HepG2 (cell line): ENCODE measurements around the gene ZNF500. TPM values are rescaled to one million over a fixed set of nuclear protein-coding genes. Genes with fewer than 3 reads are reported as not detected.
A peak's percentile ranks its signal among the peaks of the same experiment; 100 is the strongest.

ENCODE experiments used
- AKAP8 ChIP-seq: sonication (generic); formaldehyde crosslinking; IDR thresholded peaks from 2 replicates; pipeline ENCODE4 v1.5.1; 2020; ENCODE audit warnings: mild to moderate bottlenecking, missing genetic modification reagents
- ARNT2 ChIP-seq: sonication (generic); formaldehyde crosslinking; IDR thresholded peaks from 2 replicates; pipeline ENCODE4 v1.8.0; 2022; ENCODE audit warnings: mild to moderate bottlenecking, low read depth, missing genetic modification reagents, moderate library complexity
- DR1 ChIP-seq: sonication (generic); formaldehyde crosslinking; IDR thresholded peaks from 2 replicates; pipeline ENCODE4 v1.8.0; 2021; ENCODE audit warnings: mild to moderate bottlenecking, missing genetic modification reagents, inconsistent platforms
- FOSL2 ChIP-seq: sonication (generic); formaldehyde crosslinking; IDR thresholded peaks from 2 replicates; pipeline ENCODE4 v1.4.0; 2020; ENCODE audit warnings: missing genetic modification reagents
- GATA4 ChIP-seq: sonication (generic); IDR thresholded peaks from 2 replicates; pipeline ENCODE4 v1.6.1; 2016; ENCODE audit warnings: antibody characterized with exemption, low read depth, borderline replicate concordance
- GTF2F1 ChIP-seq: fragments of 150-350 bp; IDR thresholded peaks from 2 replicates; pipeline ENCODE4 v1.6.1; 2014; ENCODE audit warnings: low read length
- MED13 ChIP-seq: sonication (generic); formaldehyde crosslinking; IDR thresholded peaks from 2 replicates; pipeline ENCODE4 v1.5.0; 2020; ENCODE audit warnings: missing genetic modification reagents
- NFE2 ChIP-seq: sonication (generic); formaldehyde crosslinking; IDR thresholded peaks from 2 replicates; pipeline ENCODE4 v1.4.0; 2020; ENCODE audit warnings: missing genetic modification reagents
- NFYC ChIP-seq: IDR thresholded peaks from 2 replicates; pipeline ENCODE4 v1.6.1; 2016; ENCODE audit warnings: missing genetic modification reagents, missing compliant biosample characterization
- PHF21A ChIP-seq: sonication (generic); formaldehyde crosslinking; IDR thresholded peaks from 2 replicates; pipeline ENCODE4 v1.5.0; 2020; ENCODE audit warnings: mild to moderate bottlenecking, missing genetic modification reagents
- PHF8 ChIP-seq: sonication (generic); formaldehyde crosslinking; IDR thresholded peaks from 2 replicates; pipeline ENCODE4 v1.5.0; 2020; ENCODE audit warnings: missing genetic modification reagents
- PLRG1 ChIP-seq: fragments of 450-650 bp; conservative IDR thresholded peaks from 2 replicates; pipeline ENCODE4 v1.6.1; 2016
- RFX1 ChIP-seq: fragments of 450-650 bp; IDR thresholded peaks from 2 replicates; pipeline ENCODE4 v1.6.1; 2017
- RXRB ChIP-seq: IDR thresholded peaks from 2 replicates; pipeline ENCODE4 v1.6.1; 2016; ENCODE audit warnings: borderline replicate concordance, missing genetic modification reagents, missing compliant biosample characterization
- SOX5 ChIP-seq: IDR thresholded peaks from 2 replicates; pipeline ENCODE4 v1.6.1; 2016; ENCODE audit warnings: borderline replicate concordance
- THYN1 ChIP-seq: sonication (generic); formaldehyde crosslinking; IDR thresholded peaks from 2 replicates; pipeline ENCODE4 v1.8.1; 2023; ENCODE audit warnings: low read depth, mild to moderate bottlenecking, moderate library complexity, missing genetic modification reagents, borderline replicate concordance
- ZBTB43 ChIP-seq: sonication (generic); formaldehyde crosslinking; conservative IDR thresholded peaks from 2 replicates; pipeline ENCODE4 v1.4.0; 2020; ENCODE audit warnings: missing genetic modification reagents
- ZNF224 ChIP-seq: sonication (generic); formaldehyde crosslinking; IDR thresholded peaks from 2 replicates; pipeline ENCODE4 v1.5.0; 2020; ENCODE audit warnings: mild to moderate bottlenecking, missing genetic modification reagents
- ZNF354B ChIP-seq: sonication (generic); formaldehyde crosslinking; IDR thresholded peaks from 2 replicates; pipeline ENCODE4 v1.8.0; 2022; ENCODE audit warnings: mild to moderate bottlenecking, missing genetic modification reagents
- ZNF619 ChIP-seq: sonication (generic); formaldehyde crosslinking; IDR thresholded peaks from 2 replicates; pipeline ENCODE4 v1.4.0; 2020; ENCODE audit warnings: mild to moderate bottlenecking, missing genetic modification reagents
- ZNF644 ChIP-seq: IDR thresholded peaks from 2 replicates; pipeline ENCODE4 v1.6.1; 2016; ENCODE audit warnings: low read depth
- ZNF761 ChIP-seq: sonication (generic); formaldehyde crosslinking; conservative IDR thresholded peaks from 2 replicates; pipeline ENCODE4 v1.4.0; 2020; ENCODE audit warnings: mild to moderate bottlenecking, missing genetic modification reagents
- ZNF792 ChIP-seq: IDR thresholded peaks from 2 replicates; pipeline ENCODE4 v1.6.1; 2016
- ZNF879 ChIP-seq: sonication (generic); formaldehyde crosslinking; IDR thresholded peaks from 2 replicates; pipeline ENCODE4 v1.8.1; 2023; ENCODE audit warnings: missing genetic modification reagents
- polyA plus RNA-seq, 8 experiments: library from polyadenylated mRNA; depleted of rRNA in 3 of 8; stranded (reverse) in 7 of 8; unstranded in 1 of 8; fragments of >200 nt; fragmentation: Illumina TruSeq in 4 of 8; extraction: Trizol in 4 of 8; gene quantifications; 2 replicates each; pipeline versions ENCODE4 v1.2.1 to v1.2.3, GENCODE V29; 2011 to 2016; ENCODE audit warnings: low read depth in 4 of 8, missing spikeins in 1 of 8, mixed read lengths in 1 of 8; ENCODE audit not compliant: insufficient read depth in 1 of 8
- total RNA-seq, 5 experiments: library from RNA; depleted of rRNA; stranded (reverse); fragments of >200 nt; fragmentation: Illumina TruSeq; extraction: Trizol; gene quantifications; 2 replicates each; pipeline ENCODE4 v1.2.3, GENCODE V29; 2016; ENCODE audit warnings: low read depth in 1 of 5
- TF ChIP-seq, protein P1 (sequence below): sonication (generic); formaldehyde crosslinking; IDR thresholded peaks from 2 replicates; pipeline ENCODE4 v1.4.0; 2020; ENCODE audit warnings: missing genetic modification reagents
- TF ChIP-seq, protein P2 (sequence below): sonication (generic); formaldehyde crosslinking; IDR thresholded peaks from 2 replicates; pipeline ENCODE4 v1.5.0; 2020; ENCODE audit warnings: mild to moderate bottlenecking, missing genetic modification reagents
- TF ChIP-seq, protein P3 (sequence below): sonication (generic); formaldehyde crosslinking; IDR thresholded peaks from 2 replicates; pipeline ENCODE4 v1.4.0; 2020; ENCODE audit warnings: missing genetic modification reagents, borderline replicate concordance

Gene ZNF500
- total and polyA plus RNA-seq, 2 of the 13 experiments (the other 11 are each of a cell fraction or from before 2014, with no cell fraction given), result 6.1 to 12.2 TPM

DNA sequence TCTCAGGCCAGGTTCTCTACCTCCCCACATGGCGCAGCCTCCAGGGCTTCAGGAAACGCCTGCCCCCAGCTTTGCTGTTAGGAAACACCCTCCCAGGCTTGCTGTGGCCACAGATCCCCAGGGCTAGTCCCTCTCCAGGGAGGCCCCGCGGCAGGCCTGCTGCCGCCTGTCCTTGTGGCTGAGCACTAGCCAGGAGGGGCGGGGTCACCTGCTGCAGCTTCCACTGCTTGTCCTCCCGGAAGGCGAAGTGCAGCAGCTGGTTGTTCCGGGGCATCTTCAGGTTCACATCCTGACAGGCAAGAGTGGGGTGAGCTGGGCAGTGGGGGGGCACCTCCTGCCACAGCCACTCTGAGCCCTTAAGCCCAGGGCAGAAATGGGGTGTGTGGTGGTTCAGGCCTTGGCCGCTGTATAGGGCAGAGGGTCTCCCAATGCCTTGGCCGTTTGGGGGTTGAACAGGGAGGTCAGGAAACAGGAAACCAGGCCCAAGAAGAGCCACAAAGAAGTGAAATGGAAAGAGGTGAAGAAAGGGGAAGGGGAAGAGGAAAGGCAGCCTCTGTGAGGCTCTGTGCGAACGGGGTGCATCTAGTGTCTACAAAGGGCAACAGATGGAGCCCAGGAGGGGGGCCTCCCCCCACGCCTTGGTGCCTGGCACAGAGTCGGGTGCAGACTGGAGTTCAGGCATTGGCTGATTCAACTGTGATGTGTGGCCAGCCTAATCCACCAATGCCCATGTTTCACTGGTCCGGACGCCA is 33.5 kb upstream of the ZNF500 start (continued):
- TF ChIP-seq THYN1 (CRISPR knock-in tag), result no peak
- no peak for TF ChIP-seq ZNF761 (CRISPR knock-in tag)
- no peak for TF ChIP-seq GTF2F1
- TF ChIP-seq SOX5, result no peak
- TF ChIP-seq FOSL2, result no peak
- no peak for TF ChIP-seq PHF21A
- no peak for TF ChIP-seq NFYC (CRISPR knock-in tag)
- no peak for TF ChIP-seq NFE2 (CRISPR knock-in tag)
- TF ChIP-seq PHF8 (CRISPR knock-in tag), result 0 out of 2 replicates have a peak, but pooled peaks have one; percentile 32
- TF ChIP-seq ZNF879 (CRISPR knock-in tag), result no peak
- TF ChIP-seq MED13 (CRISPR knock-in tag), result no peak
- no peak for TF ChIP-seq RXRB (CRISPR knock-in tag)
- no peak for TF ChIP-seq ZNF354B (CRISPR knock-in tag)
- TF ChIP-seq, protein P1, sequence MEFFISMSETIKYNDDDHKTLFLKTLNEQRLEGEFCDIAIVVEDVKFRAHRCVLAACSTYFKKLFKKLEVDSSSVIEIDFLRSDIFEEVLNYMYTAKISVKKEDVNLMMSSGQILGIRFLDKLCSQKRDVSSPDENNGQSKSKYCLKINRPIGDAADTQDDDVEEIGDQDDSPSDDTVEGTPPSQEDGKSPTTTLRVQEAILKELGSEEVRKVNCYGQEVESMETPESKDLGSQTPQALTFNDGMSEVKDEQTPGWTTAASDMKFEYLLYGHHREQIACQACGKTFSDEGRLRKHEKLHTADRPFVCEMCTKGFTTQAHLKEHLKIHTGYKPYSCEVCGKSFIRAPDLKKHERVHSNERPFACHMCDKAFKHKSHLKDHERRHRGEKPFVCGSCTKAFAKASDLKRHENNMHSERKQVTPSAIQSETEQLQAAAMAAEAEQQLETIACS (CRISPR knock-in tag), result no peak
- no peak for TF ChIP-seq RFX1
- no peak for TF ChIP-seq ZNF224 (CRISPR knock-in tag)
- TF ChIP-seq ZNF792, result no peak
- no peak for TF ChIP-seq ZNF619 (CRISPR knock-in tag)
- no peak for TF ChIP-seq DR1 (CRISPR knock-in tag)
- no peak for TF ChIP-seq PLRG1
- TF ChIP-seq AKAP8 (CRISPR knock-in tag), result no peak
- TF ChIP-seq, protein P2, sequence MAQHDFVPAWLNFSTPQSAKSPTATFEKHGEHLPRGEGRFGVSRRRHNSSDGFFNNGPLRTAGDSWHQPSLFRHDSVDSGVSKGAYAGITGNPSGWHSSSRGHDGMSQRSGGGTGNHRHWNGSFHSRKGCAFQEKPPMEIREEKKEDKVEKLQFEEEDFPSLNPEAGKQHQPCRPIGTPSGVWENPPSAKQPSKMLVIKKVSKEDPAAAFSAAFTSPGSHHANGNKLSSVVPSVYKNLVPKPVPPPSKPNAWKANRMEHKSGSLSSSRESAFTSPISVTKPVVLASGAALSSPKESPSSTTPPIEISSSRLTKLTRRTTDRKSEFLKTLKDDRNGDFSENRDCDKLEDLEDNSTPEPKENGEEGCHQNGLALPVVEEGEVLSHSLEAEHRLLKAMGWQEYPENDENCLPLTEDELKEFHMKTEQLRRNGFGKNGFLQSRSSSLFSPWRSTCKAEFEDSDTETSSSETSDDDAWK (CRISPR knock-in tag), result no peak
- no peak for TF ChIP-seq GATA4
- TF ChIP-seq, protein P3, sequence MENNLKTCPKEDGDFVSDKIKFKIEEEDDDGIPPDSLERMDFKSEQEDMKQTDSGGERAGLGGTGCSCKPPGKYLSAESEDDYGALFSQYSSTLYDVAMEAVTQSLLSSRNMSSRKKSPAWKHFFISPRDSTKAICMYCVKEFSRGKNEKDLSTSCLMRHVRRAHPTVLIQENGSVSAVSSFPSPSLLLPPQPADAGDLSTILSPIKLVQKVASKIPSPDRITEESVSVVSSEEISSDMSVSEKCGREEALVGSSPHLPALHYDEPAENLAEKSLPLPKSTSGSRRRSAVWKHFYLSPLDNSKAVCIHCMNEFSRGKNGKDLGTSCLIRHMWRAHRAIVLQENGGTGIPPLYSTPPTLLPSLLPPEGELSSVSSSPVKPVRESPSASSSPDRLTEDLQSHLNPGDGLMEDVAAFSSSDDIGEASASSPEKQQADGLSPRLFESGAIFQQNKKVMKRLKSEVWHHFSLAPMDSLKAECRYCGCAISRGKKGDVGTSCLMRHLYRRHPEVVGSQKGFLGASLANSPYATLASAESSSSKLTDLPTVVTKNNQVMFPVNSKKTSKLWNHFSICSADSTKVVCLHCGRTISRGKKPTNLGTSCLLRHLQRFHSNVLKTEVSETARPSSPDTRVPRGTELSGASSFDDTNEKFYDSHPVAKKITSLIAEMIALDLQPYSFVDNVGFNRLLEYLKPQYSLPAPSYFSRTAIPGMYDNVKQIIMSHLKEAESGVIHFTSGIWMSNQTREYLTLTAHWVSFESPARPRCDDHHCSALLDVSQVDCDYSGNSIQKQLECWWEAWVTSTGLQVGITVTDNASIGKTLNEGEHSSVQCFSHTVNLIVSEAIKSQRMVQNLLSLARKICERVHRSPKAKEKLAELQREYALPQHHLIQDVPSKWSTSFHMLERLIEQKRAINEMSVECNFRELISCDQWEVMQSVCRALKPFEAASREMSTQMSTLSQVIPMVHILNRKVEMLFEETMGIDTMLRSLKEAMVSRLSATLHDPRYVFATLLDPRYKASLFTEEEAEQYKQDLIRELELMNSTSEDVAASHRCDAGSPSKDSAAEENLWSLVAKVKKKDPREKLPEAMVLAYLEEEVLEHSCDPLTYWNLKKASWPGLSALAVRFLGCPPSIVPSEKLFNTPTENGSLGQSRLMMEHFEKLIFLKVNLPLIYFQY, result no peak
- no peak for TF ChIP-seq ARNT2 (CRISPR knock-in tag)
- TF ChIP-seq ZBTB43 (CRISPR knock-in tag), result no peak
- TF ChIP-seq ZNF644 (CRISPR knock-in tag), result no peak
